NCI-H1048 (cell line): ENCODE results near the gene NECAB2.

ENCODE experiments used
- DNase-seq: peaks from one replicate; lab custom pipeline; 2025; lab: John Stamatoyannopoulos, UW

Gene NECAB2

DNA sequence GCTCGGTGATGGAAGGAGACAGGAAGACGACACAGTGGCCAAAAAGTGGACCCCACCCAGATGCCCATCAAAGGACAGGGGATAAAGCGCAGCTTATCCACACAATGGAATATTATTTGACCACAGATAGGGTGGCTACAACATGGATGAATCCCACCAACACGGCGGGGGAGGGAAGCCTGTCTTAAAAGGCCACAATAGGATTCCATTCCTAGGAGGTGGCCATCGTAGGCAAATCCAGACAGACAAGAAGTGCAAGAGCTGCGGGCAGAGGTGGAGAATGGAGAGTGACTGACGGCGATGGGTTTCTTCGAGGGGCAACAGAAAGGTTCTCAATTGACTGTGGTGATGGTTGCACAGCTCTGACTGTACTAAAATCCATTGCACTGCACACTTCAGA, 58.6 kb downstream of the NECAB2 start:
- no peak for DNase-seq

DNA sequence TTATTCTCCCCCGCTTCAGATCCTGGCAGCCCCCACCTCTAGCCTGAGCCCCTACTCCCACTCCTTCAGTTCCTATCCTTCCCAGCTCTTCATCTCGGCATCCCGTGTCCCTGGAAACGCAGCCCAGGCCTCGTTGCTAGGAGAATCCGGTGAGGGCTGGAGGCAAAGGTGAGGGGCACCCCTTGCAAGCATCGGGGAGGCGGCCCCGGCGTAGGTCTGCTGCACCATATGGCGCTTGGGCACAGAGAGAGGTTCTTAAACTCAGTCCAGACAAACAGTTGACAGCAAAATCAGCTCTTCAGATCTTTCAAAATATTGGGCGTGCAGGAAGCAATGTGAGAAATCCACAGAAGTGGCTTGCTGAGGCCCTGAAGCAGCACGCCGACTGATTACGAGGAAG, 59.6 kb downstream of the NECAB2 start:
- DNase-seq, result no peak

DNA sequence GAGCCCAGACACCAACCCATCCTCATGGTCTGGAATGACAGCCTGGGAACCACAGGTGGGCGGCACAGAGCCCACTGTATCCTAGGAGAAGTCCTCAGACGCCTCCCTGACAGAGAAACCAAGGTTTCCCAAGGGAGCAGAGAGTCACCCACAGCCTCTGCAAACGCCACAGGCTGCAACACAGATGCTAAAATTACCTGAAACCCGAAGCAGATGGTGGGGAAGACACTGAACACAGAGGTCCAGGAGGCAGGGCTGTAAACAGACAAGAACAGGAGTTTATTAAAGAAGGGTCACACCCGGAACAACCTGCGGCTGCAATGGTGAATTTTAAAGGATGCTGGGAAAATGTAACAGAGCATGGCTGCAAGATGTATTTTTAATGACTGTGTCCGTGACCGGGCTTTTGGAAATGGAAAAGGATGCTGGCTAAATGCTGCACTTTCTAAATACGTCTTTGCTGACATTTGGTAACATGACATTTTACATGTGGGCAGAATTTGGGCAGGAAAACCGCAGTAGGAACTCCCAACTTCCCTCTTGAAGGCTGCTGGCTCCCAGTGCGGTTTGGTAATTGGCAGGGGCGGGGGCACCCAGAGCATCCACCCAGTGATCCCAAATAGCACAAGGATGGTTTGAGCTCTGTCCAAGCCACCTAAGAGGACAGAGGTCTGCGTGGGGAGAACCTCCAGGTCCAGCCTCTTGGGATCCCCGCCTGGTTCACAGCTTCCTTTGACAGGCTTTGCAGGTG, 61.4 kb downstream of the NECAB2 start:
- DNase-seq, result no peak

DNA sequence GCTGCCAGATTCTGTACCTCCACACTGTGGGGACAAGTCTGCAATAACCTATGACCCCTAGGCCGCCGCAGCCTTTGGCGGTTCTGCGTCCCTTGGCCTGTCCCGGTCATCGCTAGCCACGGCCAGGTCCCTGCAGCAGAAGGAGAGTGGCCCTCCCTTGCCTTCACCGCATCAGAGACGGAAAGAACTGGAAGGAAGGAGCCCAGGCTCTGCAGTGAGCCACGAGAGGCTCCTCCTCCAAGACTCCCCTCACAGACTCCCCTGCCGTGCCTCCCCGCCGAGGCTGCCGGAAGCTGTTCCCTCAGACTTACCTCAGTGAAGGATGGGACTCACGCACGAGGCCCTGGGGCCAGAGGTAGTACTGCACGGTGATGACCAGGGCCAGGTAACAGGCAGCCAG, 63.5 kb downstream of the NECAB2 start:
- DNase-seq, result no peak

DNA sequence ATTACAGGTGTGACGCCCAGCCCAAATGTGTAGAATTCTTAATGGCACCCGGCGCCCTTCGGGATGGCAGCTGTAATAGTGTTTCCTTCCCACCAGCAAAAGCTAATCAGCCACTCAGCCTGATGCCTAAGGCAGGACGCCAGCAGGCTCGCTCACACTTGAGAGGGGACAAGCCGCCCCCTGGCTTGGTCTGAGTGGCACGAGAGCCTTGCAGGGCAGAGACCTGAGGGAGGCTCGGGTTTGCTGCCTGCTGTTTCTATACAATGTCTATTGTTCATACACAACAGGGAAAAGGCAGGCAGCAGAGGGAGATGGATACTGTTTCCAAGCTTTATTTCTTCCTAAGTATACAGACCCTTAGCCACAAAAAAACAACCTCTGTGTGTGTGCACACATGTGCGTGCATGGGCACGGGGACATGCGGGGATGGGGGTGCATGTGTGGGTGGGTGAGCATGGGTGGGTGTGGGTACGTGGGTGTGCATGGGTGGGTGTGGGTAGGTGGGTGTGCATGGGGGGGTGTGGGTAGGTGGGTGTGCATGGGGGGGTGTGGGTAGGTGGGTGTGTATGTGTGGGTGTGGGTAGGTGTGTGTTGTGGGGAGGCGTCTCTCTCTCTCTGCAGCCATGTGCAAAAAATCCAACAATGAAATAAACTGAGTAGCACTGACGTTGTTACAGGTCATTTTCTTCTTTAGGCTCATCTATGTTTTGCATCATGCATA, 64.6 kb downstream of the NECAB2 start:
- DNase-seq, result no peak

DNA sequence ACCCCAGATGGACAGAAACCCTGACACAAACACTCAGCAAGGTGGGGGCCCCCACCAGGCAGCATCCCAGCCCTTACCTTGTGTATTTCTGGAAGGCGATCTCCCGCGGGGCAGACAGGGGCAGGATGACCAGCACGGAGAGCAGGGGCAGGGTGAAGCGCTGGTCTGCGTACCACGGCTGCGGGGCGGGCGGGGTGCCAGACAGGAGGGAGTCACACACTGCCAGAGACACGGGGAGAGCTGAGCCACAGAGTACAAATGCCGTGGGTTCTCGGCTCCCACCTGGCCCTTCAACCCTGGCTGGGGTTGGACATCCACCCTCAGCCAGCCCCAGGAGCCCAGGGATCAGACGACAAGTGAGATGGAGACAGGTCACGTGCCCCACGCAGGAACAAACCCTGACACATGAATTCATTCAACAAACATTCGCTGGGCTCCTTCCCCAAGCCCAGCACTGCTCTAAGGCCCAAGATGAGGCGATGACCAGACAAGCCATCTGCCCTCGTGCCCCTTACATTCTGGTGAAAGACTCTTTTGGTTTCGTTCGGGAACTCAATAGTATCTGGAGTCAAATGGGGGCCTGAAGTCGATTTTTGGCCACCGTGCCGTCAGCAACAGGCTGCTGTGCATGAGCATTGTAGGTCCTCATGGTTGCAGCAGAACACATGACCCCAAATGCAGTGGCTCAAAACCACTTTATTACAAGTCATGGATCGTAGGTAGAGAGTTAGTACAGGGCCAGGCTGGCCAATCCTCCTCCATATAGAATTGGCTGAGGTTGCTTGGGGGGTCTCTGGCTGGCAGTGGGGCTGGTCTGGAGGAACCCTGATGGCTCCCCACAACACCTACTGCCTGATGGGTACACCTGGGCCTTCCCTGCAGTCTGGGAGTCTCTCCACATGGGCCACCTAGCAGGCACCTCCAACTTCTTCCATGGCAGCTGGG, 65.5 kb downstream of the NECAB2 start:
- no peak for DNase-seq

DNA sequence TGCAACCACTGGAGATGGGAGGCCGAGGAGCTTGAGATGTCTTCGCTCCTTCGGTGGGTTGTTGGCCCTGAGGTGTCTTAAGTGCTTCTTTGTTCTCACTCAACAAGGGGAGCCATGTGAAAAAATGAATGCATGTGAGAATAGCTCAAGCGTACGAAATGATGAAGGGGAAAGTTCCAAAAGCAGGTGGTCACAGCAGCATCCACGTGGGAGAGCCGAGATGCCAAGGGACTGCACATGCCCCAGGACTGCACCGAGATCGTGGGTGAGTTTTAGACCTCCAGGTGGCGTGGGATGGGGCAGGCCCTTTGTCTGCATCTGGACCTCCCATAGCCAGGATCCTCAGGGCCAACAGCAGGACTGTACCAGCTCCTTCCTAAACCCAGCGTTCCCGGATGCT, 66.5 kb downstream of the NECAB2 start:
- no peak for DNase-seq

DNA sequence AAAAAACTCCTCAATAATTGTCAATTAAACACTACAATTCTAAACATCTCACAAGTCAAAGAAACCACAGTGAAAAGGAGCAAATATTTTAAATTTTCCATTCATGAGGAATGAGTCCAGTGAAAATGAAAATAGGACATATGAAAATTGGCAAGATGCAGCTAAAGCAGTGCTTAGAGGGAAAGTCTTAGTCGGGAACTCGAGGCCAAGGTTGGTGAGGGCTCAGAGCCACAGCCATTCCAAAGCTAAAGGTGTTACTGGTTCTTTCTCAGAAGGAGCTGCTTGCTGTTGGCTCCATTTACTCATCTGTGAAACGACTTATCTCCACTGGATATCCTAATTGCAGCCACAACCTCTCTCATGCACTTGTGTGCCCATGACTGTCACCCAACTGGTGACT, 68.1 kb downstream of the NECAB2 start:
- no peak for DNase-seq

DNA sequence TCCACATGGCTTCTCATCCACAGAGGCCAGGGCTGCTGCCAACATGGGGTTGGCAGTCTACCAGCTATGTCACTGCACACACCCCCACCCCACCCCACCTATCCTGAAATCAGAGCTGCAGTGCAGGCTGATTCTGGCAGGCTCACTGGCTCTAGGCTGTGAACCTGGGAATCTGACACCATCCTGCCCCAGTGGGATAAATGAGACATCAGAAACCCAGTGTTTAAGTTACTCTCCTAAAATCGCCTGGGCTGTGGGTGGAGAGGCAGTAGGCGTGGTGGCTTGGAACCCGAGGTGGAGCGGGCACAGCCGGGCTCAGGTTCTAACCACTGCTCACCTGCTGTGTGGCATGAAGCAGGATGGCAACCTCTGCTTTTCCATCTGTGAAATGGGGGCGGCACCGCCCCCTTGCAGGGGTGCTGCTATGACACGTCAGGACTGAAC, 69.0 kb downstream of the NECAB2 start:
- DNase-seq, result no peak

DNA sequence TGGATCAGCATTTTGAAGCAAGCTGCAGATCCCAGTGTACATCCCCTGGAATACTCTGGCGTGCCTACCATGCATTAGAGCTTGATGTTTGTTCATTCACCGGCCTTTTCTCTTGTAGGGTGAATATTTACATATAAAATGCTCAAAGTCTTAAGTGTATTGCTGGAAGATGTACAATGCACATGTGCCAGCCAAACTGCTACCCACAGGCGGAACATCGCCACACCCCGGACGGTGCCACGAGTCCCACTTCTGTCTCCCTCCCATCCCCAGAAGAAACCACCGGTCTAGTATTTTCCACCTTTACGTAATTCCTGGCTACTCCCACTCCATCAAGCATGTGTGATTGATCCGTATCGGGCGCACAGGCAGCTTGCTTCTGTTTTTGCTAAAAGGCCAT, 70.4 kb downstream of the NECAB2 start:
- no peak for DNase-seq

DNA sequence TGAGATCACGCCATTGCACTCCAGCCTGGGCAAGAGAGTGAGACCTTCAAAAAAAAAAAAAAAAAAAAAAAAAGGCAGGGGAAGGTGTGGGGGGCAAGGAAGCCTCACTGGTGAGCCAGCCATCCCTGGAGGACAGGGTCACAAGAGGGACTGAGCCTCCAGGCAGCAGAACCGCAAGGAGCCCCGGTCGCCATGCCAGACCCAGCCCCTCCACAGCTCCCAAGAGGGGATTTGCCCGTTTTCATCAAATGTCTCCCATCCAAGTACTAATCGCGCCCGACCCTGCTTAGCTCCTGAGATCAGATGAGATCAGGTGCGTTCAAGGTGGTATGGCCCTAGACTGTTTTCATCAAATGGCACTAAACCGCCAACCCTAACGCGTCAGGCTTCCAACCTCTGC, 71.7 kb downstream of the NECAB2 start:
- DNase-seq, result no peak

DNA sequence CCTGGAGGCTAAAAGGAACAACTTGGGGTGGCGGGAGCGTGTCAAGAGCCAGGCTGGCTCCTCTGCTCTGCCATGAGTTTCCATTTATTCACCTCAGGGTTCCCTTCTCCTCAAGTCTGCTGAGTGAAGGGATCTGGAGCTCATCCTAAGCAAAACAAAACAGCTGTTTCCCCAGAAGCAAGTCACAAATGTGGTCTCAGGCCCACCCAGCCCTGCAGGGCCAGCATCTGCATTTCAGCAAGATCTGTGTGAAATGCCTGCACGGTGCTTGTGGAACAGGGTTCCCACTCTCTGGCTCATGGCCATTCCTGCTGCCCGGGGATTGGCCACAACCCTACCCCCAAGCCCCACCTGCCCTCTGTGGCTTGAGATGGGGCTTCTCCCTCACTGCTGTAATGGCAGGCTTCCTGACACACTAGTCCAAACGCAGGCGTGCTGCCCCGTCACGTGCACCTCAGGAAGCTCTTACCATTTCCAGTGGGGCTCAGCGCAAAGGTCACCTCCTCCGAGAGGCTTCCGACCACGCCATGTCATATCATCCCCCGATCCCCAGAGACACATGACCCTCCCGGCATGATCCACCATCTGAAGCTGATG, 72.3 kb downstream of the NECAB2 start:
- DNase-seq, result no peak

DNA sequence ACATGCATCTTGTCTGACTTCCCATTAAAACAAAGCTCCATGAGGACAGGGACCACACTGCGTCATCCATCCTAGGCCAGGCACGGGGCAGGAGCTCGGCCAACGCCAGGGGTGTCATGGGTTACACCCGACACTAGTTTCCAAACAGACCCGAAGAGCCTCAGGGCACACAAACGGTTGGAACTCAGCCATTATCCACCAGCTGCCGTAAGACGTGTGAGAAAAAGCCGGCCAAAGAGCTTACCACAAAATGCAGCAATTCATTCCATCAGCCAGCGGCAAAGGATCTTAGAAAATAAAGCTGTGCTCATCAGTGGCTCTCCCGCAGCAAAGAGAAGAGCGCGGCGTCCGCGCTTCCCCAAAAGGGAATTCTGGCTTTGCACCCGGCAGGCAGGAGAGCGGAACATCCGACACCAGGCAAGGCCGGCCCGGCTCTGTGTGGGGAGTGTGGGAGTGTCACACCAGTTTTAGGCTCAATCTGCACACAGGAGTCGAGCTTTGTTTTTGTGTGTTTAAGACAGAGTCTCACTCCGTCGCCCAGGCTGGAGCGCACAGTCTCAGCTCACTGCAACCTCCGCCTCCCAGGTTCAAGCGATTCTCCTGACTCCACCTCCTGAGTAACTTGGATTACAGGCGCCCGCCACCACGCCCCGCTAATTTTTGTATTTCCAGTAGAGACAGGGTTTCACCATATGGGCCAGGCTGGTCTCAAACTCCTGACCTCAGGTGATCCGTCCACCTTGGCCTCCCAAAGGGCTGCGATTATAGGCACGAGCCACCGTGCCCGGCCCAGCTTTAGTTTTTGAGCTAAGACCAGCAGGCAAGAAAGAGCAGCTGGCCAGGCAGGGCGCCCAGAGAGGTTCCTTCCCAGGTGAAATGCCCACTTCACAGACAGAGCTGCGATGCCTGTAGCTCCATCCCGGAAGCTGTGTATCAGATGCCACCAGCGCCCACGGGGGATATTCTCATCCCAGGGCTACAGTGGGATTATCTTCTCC, 73.1 kb downstream of the NECAB2 start:
- DNase-seq, result no peak

DNA sequence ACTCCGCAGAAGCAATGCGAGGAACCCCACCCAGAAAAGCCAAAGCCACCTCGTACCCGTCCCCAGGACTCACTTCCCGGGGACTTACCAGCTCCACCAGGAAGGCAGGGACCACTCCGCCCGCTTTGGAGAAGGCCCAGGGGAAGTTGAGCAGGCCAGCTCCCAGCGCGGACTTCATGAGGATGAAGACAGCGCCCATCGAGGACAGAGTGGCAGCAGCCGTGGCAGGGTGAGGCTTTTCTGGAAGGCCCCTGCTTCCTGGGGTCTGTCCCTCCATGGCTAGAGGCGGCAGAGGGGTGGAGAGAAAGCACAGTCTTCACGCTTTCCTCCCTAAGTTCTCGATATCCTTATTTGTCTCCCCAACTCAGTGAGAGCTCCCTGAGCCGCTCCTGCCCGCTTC, 73.8 kb downstream of the NECAB2 start:
- no peak for DNase-seq

DNA sequence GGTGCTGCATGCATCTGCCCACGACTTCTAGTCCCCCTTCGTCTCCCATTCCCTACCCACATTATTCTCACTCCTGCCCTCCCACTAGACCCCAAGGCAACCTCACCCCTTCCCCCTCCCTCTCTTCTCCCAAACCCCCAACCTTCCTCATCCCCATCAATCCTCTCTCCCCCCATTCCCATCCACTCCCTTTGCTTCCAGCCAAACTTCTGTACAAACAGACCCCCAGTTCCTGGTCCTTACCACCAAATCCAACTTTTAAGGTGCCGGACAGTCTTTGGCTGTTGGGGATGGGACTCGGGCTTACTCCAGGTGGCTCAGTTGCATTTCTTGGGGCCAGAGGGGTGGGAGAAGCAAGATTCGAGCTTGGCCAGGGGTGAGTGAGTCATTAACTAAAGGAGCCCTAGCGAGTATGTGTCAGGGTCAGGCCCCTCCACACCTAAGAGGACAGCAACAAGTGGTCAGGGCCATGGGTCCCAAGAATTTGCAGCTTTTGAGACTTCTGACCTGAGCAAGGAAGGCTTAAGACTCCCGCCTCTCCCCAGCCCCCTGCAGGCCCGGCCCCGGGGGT, 74.3 kb downstream of the NECAB2 start, which contains the start of gene SLC38A8:
Gene SLC38A8, minus strand, starts transcription at position 488 of the 571 bp plus-strand sequence. CDS start 638 bp downstream, outside the sequence.
- DNase-seq, result no peak

DNA sequence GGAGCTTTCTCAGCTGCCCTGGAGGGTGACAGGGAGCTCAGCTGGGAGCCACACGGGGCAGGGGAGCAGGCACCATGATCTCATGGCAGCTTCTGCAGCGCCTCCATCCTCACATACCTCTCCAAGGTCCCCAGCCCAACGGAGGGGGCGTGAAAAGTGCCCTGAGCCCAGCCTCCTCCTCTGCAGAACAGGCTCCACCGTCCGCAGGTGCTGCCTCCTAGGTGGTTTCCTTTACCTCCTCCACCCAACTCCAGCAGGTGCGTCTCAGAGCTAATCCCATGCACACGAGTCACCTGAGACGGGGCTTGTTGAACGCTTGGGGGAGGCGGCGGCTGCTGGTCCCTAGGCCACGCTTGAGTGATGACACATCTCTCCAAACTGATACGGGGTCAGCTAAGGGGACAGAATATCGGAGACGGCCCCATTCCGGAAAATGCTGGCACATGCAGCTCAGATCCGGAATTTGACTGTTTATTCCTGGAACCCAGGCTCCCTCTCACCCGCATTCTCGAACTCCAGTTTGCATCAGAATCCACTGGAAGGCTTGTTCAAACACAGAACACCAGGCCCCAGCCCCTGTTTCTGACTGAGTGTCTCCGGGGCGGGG, 74.9 kb downstream of the NECAB2 start:
- no peak for DNase-seq

DNA sequence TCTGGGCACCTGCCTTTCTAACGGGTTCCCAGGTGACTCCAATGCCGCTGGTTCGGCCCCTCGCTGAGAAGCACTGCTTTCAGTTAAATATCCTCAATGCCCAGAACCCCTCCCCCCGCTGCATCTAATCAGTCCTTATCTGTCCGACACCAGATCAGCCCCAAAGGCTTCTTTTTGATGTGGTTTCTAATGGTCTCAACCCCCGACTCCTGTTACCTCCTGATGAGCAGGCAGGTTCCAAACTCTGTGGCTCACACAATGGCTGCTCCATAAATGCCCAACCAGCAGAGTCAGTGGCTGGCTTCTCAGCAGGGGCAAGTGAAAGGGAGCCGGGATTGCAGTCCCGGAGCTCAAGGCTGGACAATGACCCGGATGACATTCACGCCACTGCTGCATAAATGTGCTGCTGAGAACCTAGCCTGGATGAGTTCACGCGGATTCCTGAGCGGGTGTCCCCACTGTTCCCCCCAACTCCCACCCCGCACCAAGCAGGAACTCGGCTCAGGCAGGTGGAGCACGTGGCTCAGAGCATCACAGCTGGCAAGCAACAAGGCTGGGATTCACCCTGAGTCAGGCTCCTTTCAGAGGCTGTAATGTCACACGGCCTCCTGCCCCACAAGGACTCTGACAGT, 75.6 kb downstream of the NECAB2 start:
- no peak for DNase-seq

DNA sequence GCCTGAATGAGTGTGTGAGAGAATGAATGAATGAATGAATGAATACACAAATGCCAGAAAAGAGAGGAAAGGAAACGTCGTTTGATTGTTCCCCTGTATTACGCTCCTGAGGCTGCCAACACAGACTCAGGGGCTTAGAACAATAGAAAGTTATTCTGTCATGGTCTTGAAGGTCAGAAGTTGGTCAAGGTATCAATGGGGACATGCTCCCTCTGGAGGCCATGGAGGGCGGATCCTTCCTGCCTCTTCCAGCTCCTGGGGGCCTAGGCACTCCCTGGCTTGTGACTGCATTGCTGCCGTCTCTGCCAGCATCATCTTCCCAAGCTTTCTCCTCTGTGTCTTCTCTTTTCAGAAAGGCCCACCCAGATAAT, 76.1 kb downstream of the NECAB2 start:
- no peak for DNase-seq

DNA sequence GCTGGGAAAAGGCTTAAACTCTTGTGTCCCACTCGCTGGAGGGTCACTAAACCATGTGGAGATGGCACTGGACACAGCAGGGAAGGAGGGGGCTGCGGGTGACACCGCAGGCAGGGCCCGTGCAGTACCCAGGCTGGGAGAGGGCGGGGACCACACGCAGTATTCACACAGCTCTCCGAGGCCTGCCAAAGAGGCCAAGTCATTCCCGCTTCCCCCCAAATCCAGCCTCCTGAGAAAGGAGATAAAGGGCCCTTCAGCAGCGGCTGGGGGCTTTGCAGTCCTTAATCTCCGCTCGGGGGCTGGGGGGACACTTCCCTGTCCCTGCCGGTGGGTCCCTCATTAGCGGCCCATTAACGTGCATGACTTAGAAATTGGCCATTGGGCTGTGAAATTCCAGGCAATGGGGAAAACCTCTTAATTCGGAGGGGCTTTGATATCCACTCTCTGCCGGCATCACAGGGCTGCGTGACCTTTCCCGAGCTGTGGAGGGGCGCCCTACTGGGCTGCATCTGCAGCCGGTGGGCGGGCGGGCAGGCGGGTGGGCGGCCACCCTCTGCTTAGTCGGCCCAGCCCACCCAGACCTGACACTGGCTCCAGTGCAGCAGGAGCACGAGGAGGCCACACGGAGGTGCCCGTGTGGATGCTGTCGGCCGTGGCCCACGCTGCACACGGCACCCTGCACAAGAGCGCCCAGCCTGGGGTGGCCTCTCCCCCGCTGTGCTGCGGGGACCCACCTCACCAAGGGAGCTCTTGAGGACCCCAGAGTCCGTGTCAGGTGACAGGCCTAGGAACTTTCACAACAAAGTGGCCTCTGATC, 77.2 kb downstream of the NECAB2 start:
- DNase-seq, result no peak
